KMS-11 (cell line): Measurements from ENCODE around the gene ITGA11.
"Not testable (repeated sequence)": the region's sequence is repeated elsewhere in the genome, so short reads cannot be mapped to it uniquely, and the experiment has no call there.

Experiments
- H2AFZ ChIP-seq: fragments of 200-600 bp; sonication (generic); 2 replicates; pipeline ENCODE4 v1.6.1; 2016; ENCODE audit warnings: antibody characterized with exemption, mixed run types, low read depth
- H3K27ac ChIP-seq: fragments of 200-600 bp; sonication (generic); 2 replicates; pipeline ENCODE4 v1.6.1; 2016; ENCODE audit warnings: mild to moderate bottlenecking, mixed run types
- H3K27me3 ChIP-seq: fragments of 200-600 bp; sonication (generic); 2 replicates; pipeline ENCODE4 v1.6.1; 2017; ENCODE audit warnings: mild to moderate bottlenecking, low read depth, mixed run types, moderate library complexity; ENCODE audit not compliant: insufficient read depth
- H3K36me3 ChIP-seq: fragments of 200-600 bp; sonication (generic); 2 replicates; pipeline ENCODE4 v1.6.1; 2017; ENCODE audit warnings: mild to moderate bottlenecking, mixed run types; ENCODE audit not compliant: insufficient read depth
- H3K4me1 ChIP-seq: fragments of 200-600 bp; sonication (generic); 2 replicates; pipeline ENCODE4 v1.6.1; 2016; ENCODE audit warnings: mild to moderate bottlenecking, low read depth, mixed run types; ENCODE audit not compliant: poor library complexity, severe bottlenecking
- H3K4me2 ChIP-seq: fragments of 200-600 bp; sonication (generic); 2 replicates; pipeline ENCODE4 v1.7.0; 2016; ENCODE audit warnings: mild to moderate bottlenecking, mixed run types
- H3K4me3 ChIP-seq: fragments of 200-600 bp; sonication (generic); IDR thresholded peaks from 2 replicates; pipeline ENCODE4 v1.6.1; 2017; ENCODE audit warnings: low read depth, low read length, mixed read lengths; ENCODE audit not compliant: insufficient read depth
- H3K79me2 ChIP-seq: fragments of 200-600 bp; sonication (generic); 2 replicates; pipeline ENCODE4 v1.6.1; 2016; ENCODE audit warnings: low read depth, mixed run types; ENCODE audit not compliant: insufficient read depth
- H3K9ac ChIP-seq: fragments of 200-600 bp; sonication (generic); 2 replicates; pipeline ENCODE4 v1.6.1; 2016; ENCODE audit warnings: mild to moderate bottlenecking, mixed run types
- H4K20me1 ChIP-seq: fragments of 200-600 bp; sonication (generic); 2 replicates; pipeline ENCODE4 v1.6.1; 2016; ENCODE audit warnings: mild to moderate bottlenecking, mixed run types; ENCODE audit not compliant: insufficient read depth
- CTCF ChIP-seq: fragments of 200-600 bp; sonication (generic); conservative IDR thresholded peaks from 2 replicates; pipeline ENCODE4 v1.6.1; 2017; ENCODE audit warnings: low read depth, mild to moderate bottlenecking, antibody characterized with exemption, low read length, moderate library complexity, mixed read lengths

Gene ITGA11

GRCh38 chr15:68401496-68402431, 30.2 kb downstream of the ITGA11 start:
- no peak overlapping the region for H3K4me2 ChIP-seq
- H3K27ac ChIP-seq, result no peak overlapping the region
- no peak overlapping the region for H3K9ac ChIP-seq
- no peaks in the 10 kb centered on the region for H3K36me3 ChIP-seq
- H3K27me3 ChIP-seq, result 0 out of 2 replicates have a peak, but pooled peaks cover 3% of the 10 kb centered on the region
- no peaks in the 10 kb centered on the region for H3K4me1 ChIP-seq
- H3K79me2 ChIP-seq, result no peaks in the 10 kb centered on the region
- no peak for TF ChIP-seq CTCF
- H2AFZ ChIP-seq, result no peak overlapping the region
- no peaks in the 10 kb centered on the region for H4K20me1 ChIP-seq
- H3K4me3 ChIP-seq, result no peak overlapping the region

GRCh38 chr15:68400066-68400456, 31.9 kb downstream of the ITGA11 start:
- Histone ChIP-seq H4K20me1 (no peaks in the 10 kb centered on the region), H3K4me3 (no peak overlapping the region), H3K4me1 (no peaks in the 10 kb centered on the region), H3K4me2 (no peak overlapping the region), H3K79me2 (no peaks in the 10 kb centered on the region), H3K27me3 (0 out of 2 replicates have a peak, but pooled peaks cover 3% of the 10 kb centered on the region), H3K36me3 (no peaks in the 10 kb centered on the region), H3K27ac (no peak overlapping the region), H3K9ac (no peak overlapping the region), H2AFZ (no peak overlapping the region)
- TF ChIP-seq CTCF, result no peak

GRCh38 chr15:68399096-68400065, 32.6 kb downstream of the ITGA11 start:
- Histone ChIP-seq H4K20me1 (no peaks in the 10 kb centered on the region), H3K9ac (no peak overlapping the region), H3K27me3 (0 out of 2 replicates have a peak, but pooled peaks cover 3% of the 10 kb centered on the region), H2AFZ (no peak overlapping the region), H3K4me1 (no peaks in the 10 kb centered on the region), H3K27ac (no peak overlapping the region), H3K4me3 (no peak overlapping the region), H3K36me3 (no peaks in the 10 kb centered on the region), H3K4me2 (no peak overlapping the region), H3K79me2 (no peaks in the 10 kb centered on the region)
- TF ChIP-seq CTCF, result no peak

GRCh38 chr15:68397999-68398398, 34.0 kb downstream of the ITGA11 start:
- not testable (repeated sequence) for H3K27ac ChIP-seq, H3K36me3 ChIP-seq, H2AFZ ChIP-seq, H3K9ac ChIP-seq, H3K79me2 ChIP-seq, H3K4me1 ChIP-seq, H3K27me3 ChIP-seq, H4K20me1 ChIP-seq, H3K4me3 ChIP-seq, H3K4me2 ChIP-seq
